ENCODE measurements around the gene MARCHF3.

- TF ChIP-seq CTCF (conservative IDR thresholded peaks at IDR 0.05; ENCODE audit: low read length) = no peak
- no peak for TF ChIP-seq EZH2phosphoT487 (IDR thresholded peaks at IDR 0.05; ENCODE audit: borderline replicate concordance, low read depth, low read length)
Observed at GRCh38 chr5:126969548-126969947, 60.8 kb downstream of the MARCHF3 start.
